Effector memory CD8-positive, alpha-beta T cell (primary cell): ENCODE results near the gene ITPR3.

ENCODE experiments used
- ATAC-seq: fragments of 150-1000 bp; cut with Tn5 transposase; replicated peaks from 2 replicates; pipeline ENCODE4 v1.10.0; 2021; ENCODE audit warnings: mild to moderate bottlenecking, moderate library complexity
- DNase-seq, 3 experiments: peaks; one replicate each; pipeline ENCODE4 v3.0.0; 2021
- H3K27ac Mint-ChIP-seq, 2 donors: one replicate each; pipeline ENCODE4 v1.8.0; 2022; ENCODE audit warnings: mild to moderate bottlenecking in 2 of 2, mixed read lengths in 2 of 2, moderate library complexity in 2 of 2
- H3K27me3 Mint-ChIP-seq, 2 donors: one replicate each; pipeline ENCODE4 v1.8.0; 2022; ENCODE audit warnings: mixed read lengths in 2 of 2
- H3K36me3 Mint-ChIP-seq: one replicate; pipeline ENCODE4 v1.8.0; 2022; ENCODE audit warnings: mild to moderate bottlenecking, moderate library complexity, mixed read lengths; ENCODE audit not compliant: insufficient read depth
- H3K4me1 Mint-ChIP-seq, 2 donors: one replicate each; pipeline ENCODE4 v1.8.0; 2022; ENCODE audit warnings: low read depth in 2 of 2, mixed read lengths in 2 of 2
- H3K4me3 Mint-ChIP-seq, 2 donors: one replicate each; pipeline ENCODE4 v1.8.0; 2022; ENCODE audit warnings: mild to moderate bottlenecking in 2 of 2, mixed read lengths in 2 of 2, moderate library complexity in 2 of 2
- H3K9me3 Mint-ChIP-seq, 2 donors: one replicate each; pipeline ENCODE4 v1.8.0; 2022; ENCODE audit warnings: mixed read lengths in 2 of 2

Gene ITPR3

DNA sequence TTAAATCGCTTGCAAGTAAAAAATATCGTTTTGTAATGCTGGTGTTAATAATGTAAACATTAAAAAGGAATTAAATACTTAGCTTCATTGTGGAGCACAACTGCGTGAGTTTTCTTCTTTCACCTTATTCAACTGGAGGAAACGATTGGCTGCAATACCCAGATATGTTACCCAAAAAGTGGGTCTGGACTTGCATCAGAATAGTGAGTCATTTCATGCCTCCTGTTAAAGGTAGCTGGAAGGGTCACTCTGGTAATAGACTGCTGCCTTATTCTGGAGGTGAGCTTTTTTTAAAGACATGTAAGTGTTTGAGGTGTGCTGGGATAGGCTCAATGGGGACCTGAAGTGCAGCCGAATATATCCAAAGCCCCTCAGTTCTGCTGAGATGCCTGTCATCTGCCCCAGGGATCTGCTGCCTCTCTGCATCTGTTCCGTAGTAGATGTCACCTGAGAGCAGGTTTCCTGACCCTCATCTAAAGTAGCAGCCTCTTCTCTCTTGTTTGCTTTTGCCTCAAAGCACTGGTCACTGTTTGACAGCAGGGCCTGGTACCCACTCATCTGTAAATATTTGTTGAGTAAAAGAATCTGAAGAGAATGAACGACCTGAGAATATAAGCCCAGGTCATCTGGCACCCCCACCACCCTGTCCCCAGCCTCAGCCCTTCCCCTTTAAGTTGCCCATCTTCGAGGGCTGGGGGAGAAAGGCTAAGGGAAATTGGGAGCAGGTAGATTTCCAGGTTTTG, 95.9 kb downstream of the ITPR3 start:
- Mint-ChIP-seq H3K4me3 (no peak overlapping the region), H3K27me3 (peaks cover 15 to 29% of the 10 kb centered on the region in 2 donors), H3K9me3 (no peaks in the 10 kb centered on the region), H3K4me1 (peaks cover under 1 to 1% of the 10 kb centered on the region in 2 donors), H3K36me3 (peaks cover 5% of the 10 kb centered on the region), H3K27ac (no peak overlapping the region)
- ATAC-seq = no peak
- DNase-seq = no peak

DNA sequence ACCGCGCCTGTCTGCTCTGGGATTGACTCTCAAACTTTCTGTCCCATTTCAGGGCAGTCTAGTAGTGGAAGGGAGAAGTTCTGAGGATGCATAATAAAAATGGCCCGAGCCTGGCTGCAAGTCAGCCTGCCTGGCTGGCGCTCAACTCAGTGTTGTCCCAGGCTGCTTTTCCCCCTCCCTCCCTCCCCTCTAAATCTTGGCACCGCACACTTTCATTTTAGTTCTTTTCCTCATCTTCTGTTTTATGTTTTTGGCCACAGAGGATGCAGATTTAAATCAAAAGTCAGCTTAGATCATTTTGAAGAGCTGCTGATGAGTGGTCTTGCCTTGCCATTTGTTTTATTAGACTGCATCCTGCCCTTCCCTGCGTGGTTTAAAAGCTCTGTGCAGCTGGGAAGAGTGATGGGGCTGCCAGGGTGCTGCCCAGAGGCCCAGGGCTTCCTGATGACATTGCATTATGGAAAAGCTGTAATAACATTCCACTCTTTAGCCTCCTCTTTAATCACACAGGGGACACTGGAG, 96.9 kb downstream of the ITPR3 start:
- ATAC-seq (no peak), DNase-seq (no peak)
- no peaks in the 10 kb centered on the region for H3K4me1 Mint-ChIP-seq
- H3K9me3 Mint-ChIP-seq = no peaks in the 10 kb centered on the region
- no peak overlapping the region for H3K4me3 Mint-ChIP-seq
- H3K36me3 Mint-ChIP-seq = peaks cover 5% of the 10 kb centered on the region
- H3K27me3 Mint-ChIP-seq = peaks cover 24 to 39% of the 10 kb centered on the region in 2 donors
- no peak overlapping the region for H3K27ac Mint-ChIP-seq

DNA sequence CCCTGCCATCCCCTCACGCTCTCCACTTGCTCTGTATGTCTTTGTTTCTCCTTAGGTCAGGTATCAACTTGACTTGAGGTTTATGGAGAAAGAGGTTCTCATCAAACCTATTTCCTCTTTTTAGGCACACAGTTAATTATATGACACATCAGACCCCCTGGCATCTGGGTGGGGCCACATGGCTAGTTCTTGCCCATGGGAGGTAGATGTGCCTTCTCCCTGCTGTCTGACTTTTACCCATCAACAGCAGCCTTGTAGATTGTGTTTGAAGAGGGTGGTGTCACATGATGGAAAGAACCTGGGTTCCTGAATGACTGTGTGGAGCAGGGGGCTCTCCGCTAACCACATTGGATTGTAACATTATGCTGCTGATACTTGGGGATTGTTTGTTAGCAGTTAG, 97.6 kb downstream of the ITPR3 start:
- Mint-ChIP-seq H3K36me3 (peaks cover 5% of the 10 kb centered on the region), H3K27ac (no peak overlapping the region), H3K9me3 (no peaks in the 10 kb centered on the region), H3K27me3 (peaks cover 32 to 46% of the 10 kb centered on the region in 2 donors), H3K4me3 (no peak overlapping the region), H3K4me1 (no peaks in the 10 kb centered on the region)
- DNase-seq = no peak
- ATAC-seq = no peak

DNA sequence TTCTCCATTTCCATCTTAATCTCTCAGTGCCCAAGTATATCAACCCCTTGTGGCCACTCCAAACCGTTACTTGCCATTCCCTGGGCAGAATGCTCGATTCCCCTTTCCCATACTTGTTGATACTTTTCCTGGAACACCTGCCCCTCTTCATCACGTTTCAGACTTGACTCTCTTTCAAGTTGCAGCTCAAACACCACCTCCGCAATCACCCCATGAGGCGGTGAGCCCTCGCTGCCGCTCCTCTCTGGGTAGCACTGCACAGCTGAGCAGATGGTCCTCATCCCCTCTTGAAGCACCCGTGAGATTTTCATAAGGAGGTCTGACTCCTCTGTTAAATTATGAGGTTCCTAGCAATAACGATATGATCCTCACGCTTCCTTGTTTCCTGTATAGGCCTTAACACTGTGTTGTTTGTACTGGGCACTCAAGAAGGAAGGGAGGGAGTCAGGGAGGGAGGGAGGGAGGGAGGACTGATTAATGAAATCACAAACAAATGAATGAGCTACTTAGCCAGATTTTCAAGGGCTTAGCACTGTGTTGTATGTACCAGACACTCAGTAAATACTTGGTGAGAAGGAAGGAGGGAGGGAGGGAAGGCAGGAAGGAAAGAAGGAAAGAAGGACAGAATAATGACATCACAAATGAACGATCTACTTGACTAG, 98.3 kb downstream of the ITPR3 start:
- Mint-ChIP-seq H3K27me3 (peaks cover 33 to 53% of the 10 kb centered on the region in 2 donors), H3K36me3 (peaks cover 4% of the 10 kb centered on the region), H3K4me3 (no peak overlapping the region), H3K27ac (no peak overlapping the region), H3K9me3 (no peaks in the 10 kb centered on the region), H3K4me1 (no peaks in the 10 kb centered on the region)
- no peak for DNase-seq
- ATAC-seq = no peak

DNA sequence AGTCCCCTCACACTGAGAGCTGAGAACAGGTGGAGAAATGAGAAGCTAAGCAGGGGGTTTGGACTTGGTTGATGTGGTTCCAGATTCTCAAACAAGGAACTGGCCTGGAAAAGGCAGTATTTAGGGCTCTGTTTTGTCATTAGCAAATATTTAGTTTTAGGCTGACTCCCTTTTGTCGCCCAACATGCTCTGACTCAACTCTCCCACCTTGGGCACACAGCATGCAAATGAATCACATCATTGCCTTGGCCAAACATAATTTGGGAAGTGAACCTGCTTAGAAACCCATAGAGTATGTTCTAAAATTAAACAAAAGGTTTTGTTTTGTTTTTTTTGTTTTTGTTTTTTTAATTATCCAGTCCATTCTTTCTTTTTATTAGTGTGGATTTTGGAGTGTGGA, 99.9 kb downstream of the ITPR3 start:
- no peaks in the 10 kb centered on the region for H3K9me3 Mint-ChIP-seq
- ATAC-seq (no peak), DNase-seq (no peak)
- no peak overlapping the region for H3K4me3 Mint-ChIP-seq
- peaks cover 3% of the 10 kb centered on the region for H3K36me3 Mint-ChIP-seq
- H3K4me1 Mint-ChIP-seq = no peaks in the 10 kb centered on the region
- peaks cover 33 to 69% of the 10 kb centered on the region in 2 donors for H3K27me3 Mint-ChIP-seq
- no peak overlapping the region for H3K27ac Mint-ChIP-seq

DNA sequence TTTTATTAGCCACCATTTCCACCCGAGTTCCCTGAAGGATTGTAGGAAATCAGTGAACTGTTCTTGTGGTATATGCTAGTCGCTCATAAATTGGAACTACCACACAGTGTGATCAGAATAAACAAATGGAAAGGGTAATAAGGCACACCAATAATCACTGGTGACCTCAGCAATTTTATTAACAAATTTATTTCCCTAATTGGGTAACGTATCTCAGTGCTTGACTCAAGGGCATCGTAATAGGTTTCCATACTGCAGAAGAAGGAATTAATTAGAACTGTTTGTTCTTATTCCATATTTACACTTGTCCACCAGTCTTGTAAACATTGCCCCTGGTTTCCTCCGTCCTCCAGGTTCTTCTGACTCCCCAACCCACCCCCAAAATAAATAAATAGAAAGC, 100.4 kb downstream of the ITPR3 start:
- peaks cover 37 to 74% of the 10 kb centered on the region in 2 donors for H3K27me3 Mint-ChIP-seq
- no peaks in the 10 kb centered on the region for H3K4me1 Mint-ChIP-seq
- DNase-seq (no peak), ATAC-seq (no peak)
- H3K4me3 Mint-ChIP-seq = no peak overlapping the region
- H3K9me3 Mint-ChIP-seq = no peaks in the 10 kb centered on the region
- H3K36me3 Mint-ChIP-seq = peaks cover 3% of the 10 kb centered on the region
- H3K27ac Mint-ChIP-seq = no peak overlapping the region

DNA sequence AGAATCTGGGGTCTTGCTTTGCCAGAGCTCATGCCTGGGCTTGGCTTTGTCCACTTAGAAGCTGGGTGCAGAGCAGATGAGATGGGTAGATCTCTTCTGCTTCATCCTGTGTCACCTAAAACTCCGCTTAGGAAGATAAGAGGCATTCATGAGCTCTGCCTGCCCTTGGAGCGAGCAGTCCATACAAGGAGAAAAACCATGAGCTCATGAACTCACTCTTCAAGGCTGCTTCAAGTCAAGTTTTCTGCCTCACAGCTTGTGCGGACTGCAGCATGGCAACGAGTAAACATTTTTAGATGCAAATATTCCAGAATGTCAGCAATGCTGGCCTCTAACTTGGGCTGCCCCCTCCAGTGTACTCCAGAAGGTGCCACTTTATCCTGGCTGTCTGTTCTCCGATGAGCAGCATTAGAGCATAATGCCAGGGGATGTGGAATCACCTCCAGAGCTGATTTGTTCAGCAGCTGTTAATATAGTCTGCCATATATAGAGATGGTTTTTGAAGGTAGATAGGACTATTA, 101.0 kb downstream of the ITPR3 start:
- no peaks in the 10 kb centered on the region for H3K4me1 Mint-ChIP-seq
- no peaks in the 10 kb centered on the region for H3K9me3 Mint-ChIP-seq
- H3K27me3 Mint-ChIP-seq = peaks cover 41 to 80% of the 10 kb centered on the region in 2 donors
- ATAC-seq (no peak), DNase-seq (no peak)
- H3K27ac Mint-ChIP-seq = no peak overlapping the region
- H3K4me3 Mint-ChIP-seq = no peak overlapping the region
- peaks cover 3% of the 10 kb centered on the region for H3K36me3 Mint-ChIP-seq

DNA sequence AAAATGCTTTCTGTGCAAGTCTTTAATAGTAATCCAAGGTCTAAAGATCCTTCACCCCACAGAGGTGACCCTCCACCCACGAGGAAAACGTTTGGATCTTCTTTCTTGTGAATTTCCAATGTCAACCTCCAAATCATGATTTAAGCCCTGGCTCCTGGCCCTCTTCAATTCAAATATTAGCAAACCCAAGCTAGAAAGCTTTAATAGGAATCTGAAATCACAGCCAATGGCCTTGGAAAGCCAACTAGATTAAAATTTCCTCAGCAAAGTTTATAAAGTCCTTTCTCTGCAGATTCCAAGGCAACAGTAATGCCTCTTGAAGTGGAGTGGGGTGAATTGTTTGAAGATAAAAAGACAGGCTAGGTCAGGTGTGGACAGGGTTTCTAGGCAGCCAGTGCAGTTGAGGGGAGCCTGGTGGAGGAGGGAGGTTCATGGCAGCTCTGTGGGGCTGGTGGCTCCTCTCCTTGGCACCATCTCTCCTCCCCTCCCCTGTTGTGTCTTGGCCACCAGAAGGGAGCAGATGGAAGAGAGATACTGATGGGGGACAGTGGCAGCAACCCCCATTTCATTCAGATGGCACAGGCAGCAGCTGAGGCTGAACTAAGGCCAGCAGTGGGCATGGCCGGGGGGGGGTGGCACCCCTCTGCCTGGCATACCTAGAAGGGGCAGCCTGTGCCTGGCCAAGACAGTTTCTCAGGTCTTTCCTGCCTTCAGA, 102.4 kb downstream of the ITPR3 start:
- Mint-ChIP-seq H3K27me3 (peaks cover 42 to 87% of the 10 kb centered on the region in 2 donors), H3K4me1 (no peaks in the 10 kb centered on the region), H3K4me3 (no peak overlapping the region), H3K36me3 (peaks cover 3% of the 10 kb centered on the region), H3K9me3 (no peaks in the 10 kb centered on the region), H3K27ac (no peak overlapping the region)
- DNase-seq (no peak), ATAC-seq (no peak)

DNA sequence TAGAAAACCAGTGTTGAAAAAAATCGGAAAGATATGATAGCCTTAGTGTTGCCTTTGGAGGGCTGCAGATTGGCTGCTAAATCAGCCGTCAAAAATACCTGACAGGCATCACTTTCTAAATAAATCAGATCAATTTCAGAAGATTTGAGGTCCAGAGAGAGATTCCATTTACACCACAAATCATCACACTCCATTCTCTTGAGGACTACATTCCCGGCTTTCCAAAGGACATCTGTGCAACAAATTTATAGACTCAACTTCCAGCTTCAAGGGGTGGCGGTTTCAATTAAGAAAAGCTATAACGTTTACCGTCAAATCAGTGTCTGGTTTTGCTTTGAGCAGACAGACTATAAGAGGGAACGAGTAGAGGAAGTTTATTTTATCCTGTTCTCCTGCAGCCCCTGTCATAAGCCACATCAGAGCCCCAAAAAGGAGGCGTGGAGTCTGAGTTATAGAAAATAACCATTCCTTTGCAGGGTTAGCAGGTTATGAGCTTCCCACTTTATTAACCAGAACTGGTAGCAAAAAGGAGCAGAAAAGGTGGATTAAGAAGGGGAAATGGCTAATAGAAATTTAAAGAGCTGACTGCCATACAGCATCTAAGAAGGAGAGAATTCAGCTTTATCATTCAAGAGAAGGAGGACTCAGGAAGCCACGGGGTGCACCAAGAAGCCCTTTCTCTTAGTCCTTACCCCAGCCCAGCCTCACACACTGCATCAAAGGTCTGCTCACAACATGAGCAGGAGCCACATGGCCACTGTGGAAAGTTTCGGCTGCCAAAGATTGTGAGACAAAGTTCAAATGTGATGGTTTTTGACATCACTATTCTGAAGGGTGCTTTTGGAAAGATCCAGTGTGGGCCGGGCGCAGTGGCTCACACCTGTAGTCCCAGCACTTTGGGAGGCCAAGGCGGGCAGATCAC, 103.2 kb downstream of the ITPR3 start:
- Mint-ChIP-seq H3K27me3 (peaks cover 46 to 87% of the 10 kb centered on the region in 2 donors), H3K27ac (no peak overlapping the region)
- no peak for DNase-seq

DNA sequence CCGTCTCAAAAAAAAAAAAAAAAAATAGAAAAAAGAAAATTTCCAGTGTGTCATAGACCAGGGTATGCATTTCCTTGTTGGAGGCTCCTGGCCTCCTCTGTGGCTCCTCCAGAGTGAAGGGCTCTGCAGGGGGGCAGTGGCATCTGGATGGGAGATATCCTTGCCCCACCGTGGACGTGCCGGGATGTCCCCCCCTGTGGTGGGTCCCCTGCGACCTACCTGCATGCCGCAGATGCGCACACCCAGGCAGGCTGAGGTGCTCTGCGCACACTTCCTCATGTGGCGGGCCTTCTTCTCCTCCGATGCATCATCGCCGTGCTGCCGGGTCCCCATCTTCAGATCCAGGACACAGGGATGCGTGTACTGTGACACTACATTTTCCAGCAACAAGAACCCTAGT, 104.1 kb downstream of the ITPR3 start:
- no peak overlapping the region for H3K4me3 Mint-ChIP-seq
- peaks cover 48 to 85% of the 10 kb centered on the region in 2 donors for H3K27me3 Mint-ChIP-seq
- no peak overlapping the region for H3K27ac Mint-ChIP-seq
- no peak for ATAC-seq
- H3K9me3 Mint-ChIP-seq = no peaks in the 10 kb centered on the region
- no peak for DNase-seq
- H3K4me1 Mint-ChIP-seq = peaks cover 0 to under 1% of the 10 kb centered on the region in 2 donors
- H3K36me3 Mint-ChIP-seq = peaks cover 3% of the 10 kb centered on the region

More for the DNA sequence above, 103.2 kb downstream of the ITPR3 start:
- no peak overlapping the region for H3K4me3 Mint-ChIP-seq
- peaks cover 3% of the 10 kb centered on the region for H3K36me3 Mint-ChIP-seq
- ATAC-seq = no peak
- no peaks in the 10 kb centered on the region for H3K9me3 Mint-ChIP-seq
- H3K4me1 Mint-ChIP-seq = no peaks in the 10 kb centered on the region

DNA sequence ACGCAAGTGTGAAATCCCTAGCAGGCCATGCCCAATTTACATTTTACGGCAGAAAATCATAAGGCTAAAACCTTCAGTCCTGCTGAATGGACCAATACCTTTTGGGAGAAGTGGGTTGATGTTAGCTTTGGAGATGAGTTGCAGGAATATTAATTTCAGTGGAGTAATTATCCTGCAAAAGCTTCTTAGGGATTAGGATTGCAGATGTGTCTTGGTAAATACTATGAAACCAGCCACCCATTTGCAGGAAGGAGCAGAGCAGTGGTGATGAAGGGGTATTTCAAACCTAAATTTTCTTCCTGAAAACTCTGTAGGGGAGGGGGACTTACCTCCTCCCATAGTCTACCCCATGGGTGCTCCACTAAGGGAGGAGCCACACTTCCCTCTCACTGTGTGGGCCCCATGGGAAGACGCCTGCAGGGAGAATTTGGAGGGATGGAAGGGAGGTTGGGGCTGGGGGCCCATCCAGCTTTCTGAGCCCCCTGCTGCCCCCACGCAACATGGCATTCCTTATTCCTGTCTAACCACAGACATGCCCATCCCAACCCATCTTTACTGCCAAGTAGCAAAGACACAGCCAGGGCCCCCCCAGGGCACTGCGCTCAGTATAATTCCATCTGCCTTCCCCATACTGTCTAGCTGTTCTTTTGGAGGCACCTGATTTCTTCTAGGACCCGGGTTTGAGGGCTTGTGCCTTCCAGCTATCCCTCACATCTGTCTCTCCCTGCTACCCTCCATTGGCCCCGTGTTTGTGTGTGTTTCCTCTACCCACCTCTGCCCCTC, 105.0 kb downstream of the ITPR3 start:
- Mint-ChIP-seq H3K9me3 (no peaks in the 10 kb centered on the region), H3K36me3 (peaks cover 4% of the 10 kb centered on the region), H3K4me1 (peaks cover 0 to 3% of the 10 kb centered on the region in 2 donors), H3K27me3 (peaks cover 45 to 87% of the 10 kb centered on the region in 2 donors), H3K4me3 (no peak overlapping the region), H3K27ac (no peak overlapping the region)
- no peak for ATAC-seq
- DNase-seq = no peak

DNA sequence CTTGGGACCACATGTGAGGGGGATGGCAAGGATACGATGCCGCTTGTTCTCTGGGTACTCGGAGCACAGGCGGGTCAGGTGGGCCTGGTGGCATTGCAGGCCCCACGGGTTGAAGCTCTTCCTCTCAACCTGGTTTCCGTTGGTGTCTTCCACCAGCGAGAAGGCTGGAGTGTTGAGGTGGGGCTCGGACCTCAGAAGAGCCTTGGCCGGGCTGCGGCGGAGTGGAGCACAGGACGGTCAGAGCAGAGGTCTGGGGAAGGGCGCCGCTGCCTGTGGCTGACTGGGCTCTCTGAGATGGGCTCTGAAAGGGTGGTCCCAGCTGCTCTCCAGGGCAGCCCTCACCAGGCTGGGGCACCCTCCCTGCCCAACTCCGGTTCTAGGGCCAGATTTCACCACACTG, 105.6 kb downstream of the ITPR3 start:
- no peak overlapping the region for H3K4me3 Mint-ChIP-seq
- ATAC-seq = no peak
- H3K27me3 Mint-ChIP-seq = peaks cover 42 to 88% of the 10 kb centered on the region in 2 donors
- H3K4me1 Mint-ChIP-seq = peaks cover 0 to 3% of the 10 kb centered on the region in 2 donors
- no peak for DNase-seq
- peaks cover 4% of the 10 kb centered on the region for H3K36me3 Mint-ChIP-seq
- H3K9me3 Mint-ChIP-seq = no peaks in the 10 kb centered on the region
- H3K27ac Mint-ChIP-seq = no peak overlapping the region
